K562 (cell line): Measurements from ENCODE around the gene DNER. TPM values are rescaled to one million over a fixed set of nuclear protein-coding genes. Genes with fewer than 3 reads are reported as not detected.

ENCODE experiments used
- polyA plus RNA-seq, 8 experiments: library from polyadenylated mRNA; depleted of rRNA in 4 of 8; stranded (reverse) in 5 of 8; unstranded in 3 of 8; fragments of >200 nt; fragmentation: Nextera tagmentation in 2 of 8; fragmentation: Illumina TruSeq in 1 of 8; extraction: Ambion mirVana in 2 of 8; extraction: Trizol in 1 of 8; gene quantifications; 2 replicates each; pipeline versions ENCODE4 v1.2.1 to v1.2.3, GENCODE V29; 2011 to 2014; ENCODE audit warnings: inconsistent platforms in 1 of 8, missing spikeins in 1 of 8
- total RNA-seq, 7 experiments: library from RNA; depleted of rRNA in 6 of 7; stranded (reverse); fragments of >200 nt in 6 of 7; fragmentation: Illumina TruSeq in 2 of 7; extraction: Trizol in 2 of 7; gene quantifications; 2 replicates each; pipeline versions ENCODE4 v1.2.1 to v1.2.3, GENCODE V29; 2011 to 2021; ENCODE audit warnings: low replicate concordance in 1 of 7
- TF ChIP-seq, protein P1 (sequence below): fragments of 200-600 bp; sonication (generic); IDR thresholded peaks from one replicate; pipeline ENCODE4 v1.6.1; 2012; ENCODE audit warnings: mild to moderate bottlenecking, low read depth, low read length, inconsistent platforms
- TF ChIP-seq, protein P2 (sequence below): fragments of 250-450 bp; sonication (Bioruptor Pico); IDR thresholded peaks from 2 replicates; pipeline ENCODE4 v1.8.0; 2022; ENCODE audit warnings: moderate library complexity, mild to moderate bottlenecking, inconsistent platforms
- TF ChIP-seq, protein P3 (sequence below), 2 experiments: fragments of 250-450 bp in 1 of 2; fragments of 450-650 bp in 1 of 2; sonication (Bioruptor Pico) in 1 of 2; IDR thresholded peaks; 2 replicates each; pipeline versions ENCODE4 v1.6.1 to v1.8.0; 2016 to 2021; ENCODE audit warnings: mild to moderate bottlenecking in 2 of 2, moderate library complexity in 2 of 2, missing compliant biosample characterization in 1 of 2, missing genetic modification characterization in 1 of 2

DNER gene
- total and polyA plus RNA-seq, 9 of the 15 experiments (the other 6 are each of a cell fraction or from before 2014, with no cell fraction given) = not detected

DNA sequence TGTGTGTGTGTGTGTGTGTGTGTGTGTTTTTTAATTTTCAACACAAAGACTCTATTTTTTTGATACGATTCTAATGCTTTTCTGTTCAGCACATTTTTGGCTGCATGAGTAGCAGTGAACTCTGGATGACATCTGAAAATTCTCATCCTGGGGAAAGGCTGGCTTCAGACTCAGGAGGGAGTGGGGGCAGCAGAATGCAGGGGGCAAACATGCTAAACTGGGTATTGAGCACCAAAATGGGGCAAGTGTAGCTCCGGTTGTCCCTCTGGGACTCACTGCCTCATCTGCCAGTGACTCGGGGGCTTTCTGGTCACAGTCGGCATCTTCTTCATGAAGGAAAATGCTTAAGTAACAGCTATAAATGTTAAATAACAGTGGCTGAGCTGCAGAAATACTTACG lies 326.5 kb downstream of the DNER start (continued):
- TF ChIP-seq, protein P1, sequence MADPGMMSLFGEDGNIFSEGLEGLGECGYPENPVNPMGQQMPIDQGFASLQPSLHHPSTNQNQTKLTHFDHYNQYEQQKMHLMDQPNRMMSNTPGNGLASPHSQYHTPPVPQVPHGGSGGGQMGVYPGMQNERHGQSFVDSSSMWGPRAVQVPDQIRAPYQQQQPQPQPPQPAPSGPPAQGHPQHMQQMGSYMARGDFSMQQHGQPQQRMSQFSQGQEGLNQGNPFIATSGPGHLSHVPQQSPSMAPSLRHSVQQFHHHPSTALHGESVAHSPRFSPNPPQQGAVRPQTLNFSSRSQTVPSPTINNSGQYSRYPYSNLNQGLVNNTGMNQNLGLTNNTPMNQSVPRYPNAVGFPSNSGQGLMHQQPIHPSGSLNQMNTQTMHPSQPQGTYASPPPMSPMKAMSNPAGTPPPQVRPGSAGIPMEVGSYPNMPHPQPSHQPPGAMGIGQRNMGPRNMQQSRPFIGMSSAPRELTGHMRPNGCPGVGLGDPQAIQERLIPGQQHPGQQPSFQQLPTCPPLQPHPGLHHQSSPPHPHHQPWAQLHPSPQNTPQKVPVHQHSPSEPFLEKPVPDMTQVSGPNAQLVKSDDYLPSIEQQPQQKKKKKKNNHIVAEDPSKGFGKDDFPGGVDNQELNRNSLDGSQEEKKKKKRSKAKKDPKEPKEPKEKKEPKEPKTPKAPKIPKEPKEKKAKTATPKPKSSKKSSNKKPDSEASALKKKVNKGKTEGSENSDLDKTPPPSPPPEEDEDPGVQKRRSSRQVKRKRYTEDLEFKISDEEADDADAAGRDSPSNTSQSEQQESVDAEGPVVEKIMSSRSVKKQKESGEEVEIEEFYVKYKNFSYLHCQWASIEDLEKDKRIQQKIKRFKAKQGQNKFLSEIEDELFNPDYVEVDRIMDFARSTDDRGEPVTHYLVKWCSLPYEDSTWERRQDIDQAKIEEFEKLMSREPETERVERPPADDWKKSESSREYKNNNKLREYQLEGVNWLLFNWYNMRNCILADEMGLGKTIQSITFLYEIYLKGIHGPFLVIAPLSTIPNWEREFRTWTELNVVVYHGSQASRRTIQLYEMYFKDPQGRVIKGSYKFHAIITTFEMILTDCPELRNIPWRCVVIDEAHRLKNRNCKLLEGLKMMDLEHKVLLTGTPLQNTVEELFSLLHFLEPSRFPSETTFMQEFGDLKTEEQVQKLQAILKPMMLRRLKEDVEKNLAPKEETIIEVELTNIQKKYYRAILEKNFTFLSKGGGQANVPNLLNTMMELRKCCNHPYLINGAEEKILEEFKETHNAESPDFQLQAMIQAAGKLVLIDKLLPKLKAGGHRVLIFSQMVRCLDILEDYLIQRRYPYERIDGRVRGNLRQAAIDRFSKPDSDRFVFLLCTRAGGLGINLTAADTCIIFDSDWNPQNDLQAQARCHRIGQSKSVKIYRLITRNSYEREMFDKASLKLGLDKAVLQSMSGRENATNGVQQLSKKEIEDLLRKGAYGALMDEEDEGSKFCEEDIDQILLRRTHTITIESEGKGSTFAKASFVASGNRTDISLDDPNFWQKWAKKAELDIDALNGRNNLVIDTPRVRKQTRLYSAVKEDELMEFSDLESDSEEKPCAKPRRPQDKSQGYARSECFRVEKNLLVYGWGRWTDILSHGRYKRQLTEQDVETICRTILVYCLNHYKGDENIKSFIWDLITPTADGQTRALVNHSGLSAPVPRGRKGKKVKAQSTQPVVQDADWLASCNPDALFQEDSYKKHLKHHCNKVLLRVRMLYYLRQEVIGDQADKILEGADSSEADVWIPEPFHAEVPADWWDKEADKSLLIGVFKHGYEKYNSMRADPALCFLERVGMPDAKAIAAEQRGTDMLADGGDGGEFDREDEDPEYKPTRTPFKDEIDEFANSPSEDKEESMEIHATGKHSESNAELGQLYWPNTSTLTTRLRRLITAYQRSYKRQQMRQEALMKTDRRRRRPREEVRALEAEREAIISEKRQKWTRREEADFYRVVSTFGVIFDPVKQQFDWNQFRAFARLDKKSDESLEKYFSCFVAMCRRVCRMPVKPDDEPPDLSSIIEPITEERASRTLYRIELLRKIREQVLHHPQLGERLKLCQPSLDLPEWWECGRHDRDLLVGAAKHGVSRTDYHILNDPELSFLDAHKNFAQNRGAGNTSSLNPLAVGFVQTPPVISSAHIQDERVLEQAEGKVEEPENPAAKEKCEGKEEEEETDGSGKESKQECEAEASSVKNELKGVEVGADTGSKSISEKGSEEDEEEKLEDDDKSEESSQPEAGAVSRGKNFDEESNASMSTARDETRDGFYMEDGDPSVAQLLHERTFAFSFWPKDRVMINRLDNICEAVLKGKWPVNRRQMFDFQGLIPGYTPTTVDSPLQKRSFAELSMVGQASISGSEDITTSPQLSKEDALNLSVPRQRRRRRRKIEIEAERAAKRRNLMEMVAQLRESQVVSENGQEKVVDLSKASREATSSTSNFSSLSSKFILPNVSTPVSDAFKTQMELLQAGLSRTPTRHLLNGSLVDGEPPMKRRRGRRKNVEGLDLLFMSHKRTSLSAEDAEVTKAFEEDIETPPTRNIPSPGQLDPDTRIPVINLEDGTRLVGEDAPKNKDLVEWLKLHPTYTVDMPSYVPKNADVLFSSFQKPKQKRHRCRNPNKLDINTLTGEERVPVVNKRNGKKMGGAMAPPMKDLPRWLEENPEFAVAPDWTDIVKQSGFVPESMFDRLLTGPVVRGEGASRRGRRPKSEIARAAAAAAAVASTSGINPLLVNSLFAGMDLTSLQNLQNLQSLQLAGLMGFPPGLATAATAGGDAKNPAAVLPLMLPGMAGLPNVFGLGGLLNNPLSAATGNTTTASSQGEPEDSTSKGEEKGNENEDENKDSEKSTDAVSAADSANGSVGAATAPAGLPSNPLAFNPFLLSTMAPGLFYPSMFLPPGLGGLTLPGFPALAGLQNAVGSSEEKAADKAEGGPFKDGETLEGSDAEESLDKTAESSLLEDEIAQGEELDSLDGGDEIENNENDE = no peak
- TF ChIP-seq, protein P2, sequence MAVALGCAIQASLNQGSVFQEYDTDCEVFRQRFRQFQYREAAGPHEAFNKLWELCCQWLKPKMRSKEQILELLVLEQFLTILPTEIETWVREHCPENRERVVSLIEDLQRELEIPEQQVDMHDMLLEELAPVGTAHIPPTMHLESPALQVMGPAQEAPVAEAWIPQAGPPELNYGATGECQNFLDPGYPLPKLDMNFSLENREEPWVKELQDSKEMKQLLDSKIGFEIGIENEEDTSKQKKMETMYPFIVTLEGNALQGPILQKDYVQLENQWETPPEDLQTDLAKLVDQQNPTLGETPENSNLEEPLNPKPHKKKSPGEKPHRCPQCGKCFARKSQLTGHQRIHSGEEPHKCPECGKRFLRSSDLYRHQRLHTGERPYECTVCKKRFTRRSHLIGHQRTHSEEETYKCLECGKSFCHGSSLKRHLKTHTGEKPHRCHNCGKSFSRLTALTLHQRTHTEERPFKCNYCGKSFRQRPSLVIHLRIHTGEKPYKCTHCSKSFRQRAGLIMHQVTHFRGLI = no peak
- TF ChIP-seq, protein P3, sequence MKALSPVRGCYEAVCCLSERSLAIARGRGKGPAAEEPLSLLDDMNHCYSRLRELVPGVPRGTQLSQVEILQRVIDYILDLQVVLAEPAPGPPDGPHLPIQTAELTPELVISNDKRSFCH (CRISPR knock-in tag; IDR thresholded peaks at IDR 0.05) = no peak
- TF ChIP-seq, protein P3 (tag; IDR thresholded peaks at IDR 0.05) = no peak
